GM19043 (cell line): Measurements from ENCODE around the gene SPRED3.

Source experiments
- ATAC-seq: cut with Tn5 transposase; IDR thresholded peaks from one replicate; pipeline ENCODE4 v1.9.1; 2021; ENCODE audit warnings: low read depth; ENCODE audit not compliant: unreplicated experiment

The SPRED3 gene

DNA sequence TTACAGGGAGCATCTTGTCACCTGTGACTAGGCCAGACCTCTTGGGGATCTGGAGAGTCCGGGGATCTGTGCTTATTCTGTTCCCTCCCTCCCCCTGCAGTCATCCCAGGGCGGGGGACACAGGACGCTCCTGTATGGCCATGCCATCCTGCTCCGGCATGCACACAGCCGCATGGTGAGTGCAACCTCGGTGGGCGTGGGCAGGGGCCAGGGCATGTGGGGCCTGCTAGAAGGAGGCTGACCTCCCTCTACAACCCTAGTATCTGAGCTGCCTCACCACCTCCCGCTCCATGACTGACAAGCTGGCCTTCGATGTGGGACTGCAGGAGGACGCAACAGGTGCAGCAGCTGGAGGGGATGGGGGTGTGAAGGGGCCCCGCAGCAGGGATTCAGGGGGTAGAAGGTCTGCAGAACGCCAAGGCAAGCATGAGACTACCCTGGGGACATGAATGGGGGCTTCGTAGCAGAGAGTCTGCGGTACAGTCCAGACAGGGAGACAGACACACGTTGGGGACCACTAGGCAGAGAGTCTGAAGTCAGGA lies 55.0 kb downstream of the SPRED3 start:
- no peak for ATAC-seq

DNA sequence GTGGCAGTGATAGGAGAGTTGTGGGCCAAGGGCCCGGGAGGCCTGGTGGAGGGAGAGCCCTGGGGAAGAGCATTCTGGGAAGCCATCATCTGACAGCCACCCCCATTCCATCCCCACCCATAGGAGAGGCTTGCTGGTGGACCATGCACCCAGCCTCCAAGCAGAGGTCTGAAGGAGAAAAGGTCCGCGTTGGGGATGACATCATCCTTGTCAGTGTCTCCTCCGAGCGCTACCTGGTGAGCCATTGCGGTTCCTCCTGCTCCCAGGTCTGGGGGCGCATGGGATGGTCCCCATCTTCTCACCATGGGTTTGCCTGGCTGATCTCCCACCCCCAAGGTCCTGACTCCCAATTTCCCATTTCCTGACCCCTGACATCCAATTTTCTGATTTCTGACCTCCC lies 55.5 kb downstream of the SPRED3 start:
- no peak for ATAC-seq

DNA sequence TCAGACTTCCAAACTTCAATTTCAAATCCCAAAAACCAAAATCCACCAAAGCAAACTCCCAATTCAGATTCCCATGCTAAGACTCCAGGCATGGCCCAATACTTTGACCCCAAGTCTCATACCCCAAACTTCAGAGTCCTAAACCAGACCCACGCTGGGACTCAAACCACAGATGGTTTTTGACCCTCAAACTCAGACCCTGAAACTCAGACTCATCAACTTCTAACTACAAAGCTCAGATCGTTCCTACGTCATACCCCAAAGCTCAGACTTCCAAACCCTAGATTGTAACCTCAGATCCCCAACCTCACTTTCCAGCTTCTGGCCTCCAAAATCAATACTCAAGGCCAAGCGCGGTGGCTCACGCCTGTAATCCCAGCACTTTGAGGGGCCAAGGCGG lies 56.9 kb downstream of the SPRED3 start:
- no peak for ATAC-seq

DNA sequence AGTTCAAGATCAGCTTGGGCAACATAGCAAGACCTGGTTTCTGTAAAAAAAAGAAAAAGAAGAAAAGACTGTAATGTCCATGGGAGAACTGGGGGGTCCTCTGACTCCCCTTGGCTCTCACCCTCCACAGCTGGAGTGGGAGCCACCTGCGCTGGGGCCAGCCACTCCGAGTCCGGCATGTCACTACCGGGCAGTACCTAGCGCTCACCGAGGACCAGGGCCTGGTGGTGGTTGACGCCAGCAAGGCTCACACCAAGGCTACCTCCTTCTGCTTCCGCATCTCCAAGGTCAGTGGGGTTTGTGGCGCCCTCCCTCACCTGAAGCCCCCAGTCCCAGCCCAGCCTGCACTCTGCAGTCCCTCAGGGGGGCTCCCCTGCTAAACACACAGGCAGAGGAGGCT lies 59.7 kb downstream of the SPRED3 start:
- ATAC-seq: no peak
